HG03025 (cell line): ENCODE data around the gene TFDP2.

Experiments used
- ATAC-seq: cut with Tn5 transposase; IDR thresholded peaks from one replicate; pipeline ENCODE4 v1.9.1; 2021; ENCODE audit warnings: mild to moderate bottlenecking, moderate library complexity; ENCODE audit not compliant: unreplicated experiment, low FRiP score

TFDP2 gene

DNA sequence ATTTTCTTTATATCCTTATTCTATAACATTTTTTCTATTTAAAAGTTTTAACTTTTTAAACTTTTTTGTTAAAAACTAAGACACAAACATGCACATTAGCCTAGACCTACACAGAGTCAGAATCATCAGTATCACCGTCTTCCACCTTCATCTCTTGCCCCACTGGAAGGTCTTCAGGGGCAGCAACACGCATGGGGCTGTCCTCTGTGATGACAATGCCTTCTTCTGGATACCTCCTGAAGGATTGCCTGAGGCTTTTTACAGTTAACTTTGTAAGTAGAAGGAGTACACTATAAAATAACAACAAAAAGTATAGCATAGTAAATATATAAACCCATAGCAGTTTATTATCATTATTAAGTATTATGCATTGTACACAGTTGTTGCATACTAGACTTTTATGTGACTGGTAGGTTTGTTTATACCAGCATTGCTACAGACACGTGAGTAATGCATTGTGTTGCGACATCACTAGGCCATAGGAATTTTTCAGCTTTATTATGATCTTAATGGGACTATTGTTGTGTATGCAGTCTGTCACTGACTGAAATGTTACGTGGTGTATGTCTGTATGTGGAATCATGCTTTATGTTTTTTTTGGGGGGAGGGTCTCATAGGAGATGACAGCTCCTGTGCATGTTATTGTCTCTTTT, 254.7 kb downstream of the TFDP2 start:
- ATAC-seq = no peak
